K562 (cell line): ENCODE measurements around the gene NOCT. TPM values are rescaled to one million over a fixed set of nuclear protein-coding genes. Genes with fewer than 3 reads are reported as not detected.

Source experiments
- CBFA2T3 ChIP-seq: fragments of 450-650 bp; IDR thresholded peaks from 2 replicates; pipeline ENCODE4 v1.6.1; 2017
- DMBX1 ChIP-seq: fragments of 250-450 bp; sonication (Bioruptor Pico); IDR thresholded peaks from 2 replicates; pipeline ENCODE4 v1.8.0; 2022; ENCODE audit warnings: inconsistent platforms, mild to moderate bottlenecking, moderate library complexity, borderline replicate concordance
- FOXJ2 ChIP-seq: fragments of 200-800 bp; sonication (Bioruptor generic); IDR thresholded peaks from 2 replicates; pipeline ENCODE4 v1.6.1; 2016; ENCODE audit warnings: missing genetic modification characterization, missing compliant biosample characterization
- GATAD2A ChIP-seq: fragments of 450-650 bp; IDR thresholded peaks from 2 replicates; pipeline ENCODE4 v1.6.1; 2017
- HMG20B ChIP-seq: fragments of 250-450 bp; sonication (Bioruptor Pico); IDR thresholded peaks from 2 replicates; pipeline ENCODE4 v1.5.0; 2021; ENCODE audit warnings: mild to moderate bottlenecking
- ID3 ChIP-seq, 2 experiments: fragments of 250-450 bp in 1 of 2; fragments of 450-650 bp in 1 of 2; sonication (Bioruptor Pico) in 1 of 2; IDR thresholded peaks; 2 replicates each; pipeline versions ENCODE4 v1.6.1 to v1.8.0; 2016 to 2021; ENCODE audit warnings: mild to moderate bottlenecking in 2 of 2, moderate library complexity in 2 of 2, missing compliant biosample characterization in 1 of 2, missing genetic modification characterization in 1 of 2
- KAT2B ChIP-seq: IDR thresholded peaks from one replicate; pipeline ENCODE4 v1.6.1; 2012; ENCODE audit warnings: low read depth, mild to moderate bottlenecking, control low read depth, inconsistent platforms, low read length, moderate library complexity
- KDM5B ChIP-seq: fragments of 200-600 bp; sonication (generic); IDR thresholded peaks from 2 replicates; pipeline ENCODE4 v1.6.1; 2012; ENCODE audit warnings: low read depth, mild to moderate bottlenecking, moderate library complexity, low read length, control low read depth, inconsistent platforms; ENCODE audit not compliant: insufficient replicate concordance
- KLF1 ChIP-seq: fragments of 450-650 bp; IDR thresholded peaks from 2 replicates; pipeline ENCODE4 v1.6.1; 2016; ENCODE audit warnings: missing genetic modification characterization, missing compliant biosample characterization
- KLF13 ChIP-seq: fragments of 450-650 bp; IDR thresholded peaks from 2 replicates; pipeline ENCODE4 v1.6.1; 2016; ENCODE audit warnings: missing genetic modification characterization, low read depth, mild to moderate bottlenecking, missing compliant biosample characterization, moderate library complexity, borderline replicate concordance
- NCOA2 ChIP-seq, 2 experiments: fragments of 450-650 bp; IDR thresholded peaks; 2 replicates each; pipeline ENCODE4 v1.6.1; 2018; ENCODE audit warnings: mild to moderate bottlenecking in 2 of 2, moderate library complexity in 1 of 2; ENCODE audit not compliant: partially characterized antibody in 2 of 2
- NR0B1 ChIP-seq: fragments of 450-650 bp; IDR thresholded peaks from one replicate; pipeline ENCODE4 v1.6.1; 2018; ENCODE audit warnings: mild to moderate bottlenecking, moderate library complexity; ENCODE audit not compliant: partially characterized antibody
- PHF8 ChIP-seq: fragments of 200-600 bp; sonication (generic); IDR thresholded peaks from 2 replicates; pipeline ENCODE4 v1.6.1; 2012; ENCODE audit warnings: mixed run types, mild to moderate bottlenecking, inconsistent platforms, low read length, moderate library complexity, borderline replicate concordance
- SMAD2 ChIP-seq: fragments of 150-350 bp; IDR thresholded peaks from 2 replicates; pipeline ENCODE4 v1.6.1; 2014; ENCODE audit warnings: low read depth, mild to moderate bottlenecking, low read length
- TAF1 ChIP-seq: IDR thresholded peaks from 2 replicates; pipeline ENCODE4 v1.6.1; 2011; ENCODE audit warnings: mild to moderate bottlenecking, low read length, moderate library complexity; ENCODE audit not compliant: insufficient read depth, control insufficient read depth, severe bottlenecking; ENCODE audit errors: extremely low read depth
- TFAP4 ChIP-seq: sonication (generic); formaldehyde crosslinking; IDR thresholded peaks from 2 replicates; pipeline ENCODE4 v1.8.0; 2022; ENCODE audit warnings: missing genetic modification reagents, mild to moderate bottlenecking, moderate library complexity, borderline replicate concordance
- TSC22D4 ChIP-seq: fragments of 450-650 bp; IDR thresholded peaks from 2 replicates; pipeline ENCODE4 v1.6.1; 2016; ENCODE audit warnings: missing genetic modification characterization, missing biosample characterization, control low read depth
- ZBTB26 ChIP-seq: fragments of 450-650 bp; formaldehyde crosslinking; IDR thresholded peaks from 2 replicates; pipeline ENCODE4 v1.4.0; 2022; ENCODE audit warnings: missing genetic modification characterization
- ZNF23 ChIP-seq: fragments of 250-450 bp; sonication (Bioruptor Pico); IDR thresholded peaks from 2 replicates; pipeline ENCODE4 v1.4.0; 2020; ENCODE audit warnings: mild to moderate bottlenecking
- ZNF24 ChIP-seq: fragments of 450-650 bp; IDR thresholded peaks from 2 replicates; pipeline ENCODE4 v1.6.1; 2016
- polyA plus RNA-seq, 8 experiments: library from polyadenylated mRNA; depleted of rRNA in 4 of 8; stranded (reverse) in 5 of 8; unstranded in 3 of 8; fragments of >200 nt; fragmentation: Nextera tagmentation in 2 of 8; fragmentation: Illumina TruSeq in 1 of 8; extraction: Ambion mirVana in 2 of 8; extraction: Trizol in 1 of 8; gene quantifications; 2 replicates each; pipeline versions ENCODE4 v1.2.1 to v1.2.3, GENCODE V29; 2011 to 2014; ENCODE audit warnings: inconsistent platforms in 1 of 8, missing spikeins in 1 of 8
- total RNA-seq, 7 experiments: library from RNA; depleted of rRNA in 6 of 7; stranded (reverse); fragments of >200 nt in 6 of 7; fragmentation: Illumina TruSeq in 2 of 7; extraction: Trizol in 2 of 7; gene quantifications; 2 replicates each; pipeline versions ENCODE4 v1.2.1 to v1.2.3, GENCODE V29; 2011 to 2021; ENCODE audit warnings: low replicate concordance in 1 of 7
- TF ChIP-seq, protein P1 (sequence below): sonication (generic); formaldehyde crosslinking; IDR thresholded peaks from 2 replicates; pipeline ENCODE4 v1.8.0; 2022; ENCODE audit warnings: missing genetic modification reagents, mild to moderate bottlenecking, borderline replicate concordance

NOCT gene
- total and polyA plus RNA-seq, 9 of the 15 experiments (the other 6 are each of a cell fraction or from before 2014, with no cell fraction given) = 1.3 to 20.2 (median 11.1) TPM

- TF ChIP-seq KDM5B (no peak), ZBTB26 (CRISPR knock-in tag) (no peak), GATAD2A (no peak), FOXJ2 (tag) (peak; percentile 88), SMAD2 (no peak), CBFA2T3 (no peak), NR0B1 (no peak), KLF13 (tag) (no peak), ID3 (CRISPR knock-in tag; IDR thresholded peaks at IDR 0.05) (no peak), ID3 (tag; IDR thresholded peaks at IDR 0.05) (0 out of 2 replicates have a peak, but pooled peaks have one; percentile 3), TSC22D4 (tag) (no peak), DMBX1 (CRISPR knock-in tag) (no peak), ZNF23 (no peak), TFAP4 (CRISPR knock-in tag) (peak; percentile 81), PHF8 (no peak; the same call in 1 of the 2 replicates), NCOA2 (IDR thresholded peaks at IDR 0.05; ENCODE audit: partially characterized antibody in 2 of 2) (no peak), HMG20B (CRISPR knock-in tag) (no peak), ZNF24 (peak; percentile 7; the same call in 1 of the 2 replicates), TAF1 (peak; percentile 71), KAT2B (no peak), KLF1 (tag) (no peak)
- TF ChIP-seq, protein P1, sequence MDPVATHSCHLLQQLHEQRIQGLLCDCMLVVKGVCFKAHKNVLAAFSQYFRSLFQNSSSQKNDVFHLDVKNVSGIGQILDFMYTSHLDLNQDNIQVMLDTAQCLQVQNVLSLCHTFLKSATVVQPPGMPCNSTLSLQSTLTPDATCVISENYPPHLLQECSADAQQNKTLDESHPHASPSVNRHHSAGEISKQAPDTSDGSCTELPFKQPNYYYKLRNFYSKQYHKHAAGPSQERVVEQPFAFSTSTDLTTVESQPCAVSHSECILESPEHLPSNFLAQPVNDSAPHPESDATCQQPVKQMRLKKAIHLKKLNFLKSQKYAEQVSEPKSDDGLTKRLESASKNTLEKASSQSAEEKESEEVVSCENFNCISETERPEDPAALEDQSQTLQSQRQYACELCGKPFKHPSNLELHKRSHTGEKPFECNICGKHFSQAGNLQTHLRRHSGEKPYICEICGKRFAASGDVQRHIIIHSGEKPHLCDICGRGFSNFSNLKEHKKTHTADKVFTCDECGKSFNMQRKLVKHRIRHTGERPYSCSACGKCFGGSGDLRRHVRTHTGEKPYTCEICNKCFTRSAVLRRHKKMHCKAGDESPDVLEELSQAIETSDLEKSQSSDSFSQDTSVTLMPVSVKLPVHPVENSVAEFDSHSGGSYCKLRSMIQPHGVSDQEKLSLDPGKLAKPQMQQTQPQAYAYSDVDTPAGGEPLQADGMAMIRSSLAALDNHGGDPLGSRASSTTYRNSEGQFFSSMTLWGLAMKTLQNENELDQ (CRISPR knock-in tag) = no peak
These were observed 67.4 kb downstream of the NOCT start (continued) for GRCh38 chr4:139082750-139083606.
